ENCODE data around the gene LRRC71.
"Not testable (repeated sequence)": the region's sequence is repeated elsewhere in the genome, so short reads cannot be mapped to it uniquely, and the experiment has no call there.

The LRRC71 gene

DNA sequence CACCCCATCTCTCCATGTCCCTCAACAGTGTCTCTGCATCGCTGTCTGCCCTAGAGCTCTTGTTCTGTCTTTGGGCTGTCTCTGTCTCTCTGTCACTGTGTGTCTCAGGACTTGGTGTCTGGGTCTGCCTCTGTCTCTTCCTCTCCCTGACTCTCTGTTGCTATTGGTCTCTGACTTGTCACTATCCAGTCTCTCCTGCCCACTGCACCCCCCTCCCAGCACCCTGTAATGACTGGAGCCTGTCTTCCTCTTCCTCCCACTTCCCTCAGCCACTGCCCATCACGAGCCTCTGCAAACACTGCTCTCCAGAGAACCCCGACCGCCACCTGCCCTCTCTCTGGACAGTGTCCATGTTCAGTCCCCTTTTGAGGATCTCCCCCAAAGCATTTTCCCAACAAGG lies 14.8 kb upstream of the LRRC71 start:
- no peak for DNase-seq (ENCODE audit: low read depth in 3 of 3)

DNA sequence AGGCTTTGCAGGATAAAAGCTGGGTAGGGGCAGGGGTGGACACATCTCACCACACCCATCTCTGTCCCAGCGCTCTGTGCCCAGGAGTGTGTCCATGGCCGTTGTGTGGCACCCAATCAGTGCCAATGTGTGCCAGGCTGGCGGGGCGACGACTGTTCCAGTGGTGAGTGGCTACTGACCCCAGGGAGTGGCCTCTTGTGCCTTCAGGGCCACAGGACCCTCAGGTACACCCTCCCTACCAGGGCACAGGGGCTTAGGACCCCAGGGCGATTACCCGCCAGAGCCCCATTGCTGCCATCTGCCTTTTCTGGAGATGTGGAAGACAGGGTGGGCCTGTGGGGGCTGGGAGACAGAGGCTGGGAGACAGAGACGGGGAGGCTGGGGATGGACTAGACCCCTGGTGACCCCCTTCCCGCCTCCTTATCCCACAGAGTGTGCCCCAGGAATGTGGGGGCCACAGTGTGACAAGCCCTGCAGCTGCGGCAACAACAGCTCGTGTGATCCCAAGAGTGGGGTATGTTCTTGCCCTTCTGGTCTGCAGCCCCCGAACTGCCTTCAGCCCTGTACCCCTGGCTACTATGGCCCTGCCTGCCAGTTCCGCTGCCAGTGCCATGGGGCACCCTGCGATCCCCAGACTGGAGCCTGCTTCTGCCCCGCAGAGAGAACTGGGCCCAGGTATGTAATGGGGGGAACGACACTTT lies 14.1 kb upstream of the LRRC71 start:
- DNase-seq (ENCODE audit: low read depth in 3 of 3): no peak

DNA sequence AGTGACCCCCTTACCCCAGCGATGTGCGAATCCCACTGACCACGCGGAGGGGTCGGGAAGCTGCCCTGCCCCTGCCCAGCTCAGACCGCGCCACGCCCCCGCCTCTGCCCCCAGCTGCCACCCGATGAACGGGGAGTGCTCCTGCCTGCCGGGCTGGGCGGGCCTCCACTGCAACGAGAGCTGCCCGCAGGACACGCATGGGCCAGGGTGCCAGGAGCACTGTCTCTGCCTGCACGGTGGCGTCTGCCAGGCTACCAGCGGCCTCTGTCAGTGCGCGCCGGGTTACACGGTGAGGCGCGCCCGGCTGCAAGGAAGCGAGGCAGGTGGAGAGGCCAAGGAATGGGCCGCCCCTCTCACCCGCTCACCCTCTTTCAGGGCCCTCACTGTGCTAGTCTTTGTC lies 11.9 kb upstream of the LRRC71 start:
- DNase-seq (ENCODE audit: low read depth in 3 of 3): no peak

DNA sequence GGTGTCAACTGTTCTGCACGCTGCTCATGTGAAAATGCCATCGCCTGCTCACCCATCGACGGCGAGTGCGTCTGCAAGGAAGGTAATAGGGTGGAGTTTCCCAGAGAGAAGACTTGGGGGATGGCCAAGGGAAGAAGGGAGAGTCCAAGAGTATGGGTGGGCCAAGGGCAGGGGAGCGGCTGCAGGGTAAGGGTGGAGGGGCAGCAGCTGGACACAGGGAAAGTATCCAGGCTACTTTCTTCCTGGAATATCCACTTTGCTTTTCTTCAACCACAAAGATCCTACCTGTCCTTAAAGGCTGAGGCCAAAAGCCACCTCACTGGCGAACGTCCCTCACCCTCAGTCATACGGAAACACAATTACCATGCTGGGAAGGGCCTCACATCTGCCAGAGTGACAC lies 11.5 kb upstream of the LRRC71 start:
- no peak for DNase-seq (ENCODE audit: low read depth in 3 of 3)

DNA sequence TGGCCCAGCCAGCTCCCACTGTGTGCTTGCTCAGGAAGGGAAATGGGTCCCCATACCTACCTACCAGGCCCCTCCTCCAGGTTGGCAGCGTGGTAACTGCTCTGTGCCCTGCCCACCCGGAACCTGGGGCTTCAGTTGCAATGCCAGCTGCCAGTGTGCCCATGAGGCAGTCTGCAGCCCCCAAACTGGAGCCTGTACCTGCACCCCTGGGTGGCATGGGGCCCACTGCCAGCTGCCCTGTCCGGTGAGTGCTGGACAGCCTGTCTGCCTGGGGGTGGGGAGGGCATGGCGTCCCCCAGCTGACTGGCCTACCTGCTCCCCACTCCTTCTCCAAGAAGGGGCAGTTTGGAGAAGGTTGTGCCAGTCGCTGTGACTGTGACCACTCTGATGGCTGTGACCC lies 10.8 kb upstream of the LRRC71 start:
- DNase-seq (ENCODE audit: low read depth in 3 of 3): no peak

DNA sequence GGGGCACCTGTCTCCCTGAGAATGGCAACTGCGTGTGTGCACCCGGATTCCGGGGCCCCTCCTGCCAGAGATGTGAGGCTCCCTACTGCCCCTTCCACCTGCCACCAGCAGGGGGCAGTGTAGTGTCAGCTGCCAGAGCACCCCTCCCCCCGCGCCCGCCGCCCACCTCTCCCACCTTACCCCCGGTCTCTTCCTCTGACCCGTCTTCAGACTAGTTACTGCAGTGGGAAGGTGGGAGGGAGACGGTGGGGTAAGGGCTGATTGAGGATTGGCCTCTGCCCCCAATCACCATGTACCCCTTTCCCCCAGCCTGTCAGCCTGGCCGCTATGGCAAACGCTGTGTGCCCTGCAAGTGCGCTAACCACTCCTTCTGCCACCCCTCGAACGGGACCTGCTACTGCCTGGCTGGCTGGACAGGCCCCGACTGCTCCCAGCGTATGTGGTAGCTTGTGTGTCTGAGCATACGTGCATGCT lies 10.1 kb upstream of the LRRC71 start:
- DNase-seq (ENCODE audit: low read depth in 3 of 3): peak in 2 of 3 experiments; percentile 25 to 54

DNA sequence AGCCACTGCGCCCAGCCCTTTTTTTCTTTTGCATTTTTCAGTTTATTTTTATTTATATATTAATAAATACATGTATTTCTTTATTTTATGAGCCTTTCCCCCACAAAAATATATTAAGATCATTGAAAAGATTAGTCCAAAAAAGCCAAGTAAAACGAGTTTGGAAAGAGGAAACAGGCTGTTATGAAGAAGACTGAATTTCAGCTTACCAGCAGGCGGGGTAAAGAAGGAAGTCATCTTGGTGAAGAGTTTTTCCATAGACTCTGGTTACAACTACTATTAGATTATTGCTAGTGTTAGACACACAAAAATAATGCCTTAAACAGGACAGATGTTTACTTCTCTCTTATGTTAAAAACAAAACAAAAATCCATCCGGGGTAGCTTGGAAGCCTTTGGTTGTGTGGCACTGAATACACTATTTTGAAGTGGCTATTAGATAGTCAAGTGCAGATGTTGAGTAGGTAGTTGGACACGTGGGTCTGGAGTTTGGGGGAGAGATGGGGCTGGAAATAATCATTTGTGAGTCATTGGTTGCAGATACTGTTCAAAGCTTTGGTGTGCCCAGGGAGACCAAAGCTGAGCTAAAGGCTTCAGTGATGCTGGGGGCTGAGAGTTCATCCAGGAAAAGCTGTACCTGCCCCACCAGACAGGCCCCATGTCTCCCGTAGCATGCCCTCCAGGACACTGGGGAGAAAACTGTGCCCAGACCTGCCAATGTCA lies 8.7 kb upstream of the LRRC71 start:
- no peak for DNase-seq (ENCODE audit: low read depth in 3 of 3)

DNA sequence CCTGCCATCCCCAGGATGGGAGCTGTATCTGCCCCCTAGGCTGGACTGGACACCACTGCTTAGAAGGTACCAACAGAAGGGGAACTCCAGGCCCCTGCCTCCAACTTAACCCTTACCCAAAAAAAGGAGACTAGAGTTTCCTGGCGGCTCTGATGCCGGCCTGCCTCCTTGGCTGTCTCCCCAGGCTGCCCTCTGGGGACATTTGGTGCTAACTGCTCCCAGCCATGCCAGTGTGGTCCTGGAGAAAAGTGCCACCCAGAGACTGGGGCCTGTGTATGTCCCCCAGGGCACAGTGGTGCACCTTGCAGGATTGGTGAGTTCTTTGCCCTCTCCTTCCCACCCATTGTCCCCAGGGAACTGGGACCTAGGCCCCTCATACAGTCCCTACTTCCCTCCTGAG lies 8.1 kb upstream of the LRRC71 start:
- no peak for DNase-seq (ENCODE audit: low read depth in 3 of 3)

DNA sequence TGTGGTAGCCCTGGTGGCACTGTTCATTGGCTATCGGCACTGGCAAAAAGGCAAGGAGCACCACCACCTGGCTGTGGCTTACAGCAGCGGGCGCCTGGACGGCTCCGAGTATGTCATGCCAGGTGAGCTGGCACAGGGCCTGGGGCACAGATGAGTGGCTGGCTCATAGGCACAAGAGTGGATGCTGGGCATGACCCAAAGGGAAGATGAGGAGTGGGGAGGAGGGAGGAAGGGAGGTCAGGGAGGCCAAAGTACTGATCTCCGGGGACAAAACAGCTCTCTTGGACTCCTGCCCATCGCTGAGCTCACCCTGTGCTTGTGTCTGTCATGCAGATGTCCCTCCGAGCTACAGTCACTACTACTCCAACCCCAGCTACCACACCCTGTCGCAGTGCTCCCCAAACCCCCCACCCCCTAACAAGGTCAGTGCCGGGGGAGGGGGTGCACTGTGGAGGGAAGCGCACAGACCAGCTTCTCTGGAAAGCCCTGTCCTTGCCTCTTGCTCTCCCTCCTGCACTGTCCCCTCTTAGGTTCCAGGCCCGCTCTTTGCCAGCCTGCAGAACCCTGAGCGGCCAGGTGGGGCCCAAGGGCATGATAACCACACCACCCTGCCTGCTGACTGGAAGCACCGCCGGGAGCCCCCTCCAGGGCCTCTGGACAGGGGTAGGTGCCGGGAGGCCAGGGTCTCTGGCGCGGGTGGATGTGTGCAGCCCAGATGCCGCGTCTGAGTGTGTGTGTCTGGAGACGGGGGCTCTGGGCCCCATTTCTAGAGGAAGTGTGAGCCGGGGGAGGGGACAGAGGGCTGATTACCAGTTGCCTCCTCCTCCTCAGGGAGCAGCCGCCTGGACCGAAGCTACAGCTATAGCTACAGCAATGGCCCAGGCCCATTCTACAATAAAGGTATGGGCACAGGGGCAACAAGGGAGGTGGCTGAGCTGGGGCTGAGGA lies 7.3 kb upstream of the LRRC71 start:
- no peak for DNase-seq (ENCODE audit: low read depth in 3 of 3)

DNA sequence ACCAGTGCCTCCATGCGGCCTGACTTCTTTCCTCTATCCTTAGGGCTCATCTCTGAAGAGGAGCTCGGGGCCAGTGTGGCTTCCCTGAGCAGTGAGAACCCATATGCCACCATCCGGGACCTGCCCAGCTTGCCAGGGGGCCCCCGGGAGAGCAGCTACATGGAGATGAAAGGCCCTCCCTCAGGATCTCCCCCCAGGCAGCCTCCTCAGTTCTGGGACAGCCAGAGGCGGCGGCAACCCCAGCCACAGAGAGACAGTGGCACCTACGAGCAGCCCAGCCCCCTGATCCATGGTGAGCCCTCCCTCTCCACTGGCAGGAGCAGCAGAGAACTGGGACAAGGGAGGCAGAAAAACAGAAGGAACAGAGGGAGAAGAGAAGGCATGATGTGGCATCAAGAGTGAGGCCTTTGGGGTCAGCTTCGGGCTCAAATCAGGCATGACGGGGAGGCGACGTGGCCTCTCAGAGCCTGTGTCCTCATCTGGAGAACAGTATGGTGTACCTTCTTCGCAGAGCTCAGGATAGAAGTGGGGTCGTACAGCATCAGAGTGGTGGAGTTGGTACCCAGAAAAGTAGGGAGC lies 6.5 kb upstream of the LRRC71 start:
- DNase-seq (ENCODE audit: low read depth in 3 of 3): no peak

DNA sequence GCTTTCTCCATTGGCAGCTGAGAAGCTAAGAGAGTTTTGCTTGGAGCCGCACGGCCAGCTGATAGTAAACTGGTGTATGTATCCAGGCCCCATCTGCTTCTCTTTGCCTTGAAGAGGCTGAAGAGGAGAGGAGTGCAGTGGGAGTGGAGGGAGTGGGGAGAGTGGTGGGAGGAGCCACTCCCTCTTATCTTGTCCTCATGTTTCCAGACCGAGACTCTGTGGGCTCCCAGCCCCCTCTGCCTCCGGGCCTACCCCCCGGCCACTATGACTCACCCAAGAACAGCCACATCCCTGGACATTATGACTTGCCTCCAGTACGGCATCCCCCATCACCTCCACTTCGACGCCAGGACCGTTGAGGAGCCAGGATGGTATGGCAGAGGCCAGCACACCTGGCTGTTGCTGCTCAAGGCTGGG lies 6.0 kb upstream of the LRRC71 start:
- DNase-seq (ENCODE audit: low read depth in 3 of 3): no peak

DNA sequence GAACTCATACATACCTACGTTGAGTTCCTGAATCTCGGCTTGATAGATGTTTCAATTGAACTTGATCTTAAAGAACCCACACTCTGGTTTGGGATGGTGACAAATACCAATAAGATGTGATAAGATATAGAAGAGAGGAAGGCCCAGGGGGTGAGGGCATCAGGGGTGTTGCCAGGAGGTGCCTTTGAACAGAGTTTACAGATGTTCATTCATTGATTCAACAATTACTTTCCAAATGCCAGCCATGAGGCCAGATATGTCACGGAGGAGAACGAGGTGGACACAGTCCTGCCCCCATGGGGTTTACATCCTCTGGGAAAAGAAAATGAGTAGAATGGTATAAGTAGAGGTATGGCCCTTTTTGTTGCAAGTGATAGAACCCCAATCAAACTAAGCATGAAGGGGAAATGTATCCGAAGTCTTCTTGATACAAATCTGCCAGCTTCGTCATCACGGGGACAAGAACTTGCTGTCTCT lies 659 bp downstream of the LRRC71 start:
- DNase-seq (ENCODE audit: low read depth in 3 of 3): no peak

DNA sequence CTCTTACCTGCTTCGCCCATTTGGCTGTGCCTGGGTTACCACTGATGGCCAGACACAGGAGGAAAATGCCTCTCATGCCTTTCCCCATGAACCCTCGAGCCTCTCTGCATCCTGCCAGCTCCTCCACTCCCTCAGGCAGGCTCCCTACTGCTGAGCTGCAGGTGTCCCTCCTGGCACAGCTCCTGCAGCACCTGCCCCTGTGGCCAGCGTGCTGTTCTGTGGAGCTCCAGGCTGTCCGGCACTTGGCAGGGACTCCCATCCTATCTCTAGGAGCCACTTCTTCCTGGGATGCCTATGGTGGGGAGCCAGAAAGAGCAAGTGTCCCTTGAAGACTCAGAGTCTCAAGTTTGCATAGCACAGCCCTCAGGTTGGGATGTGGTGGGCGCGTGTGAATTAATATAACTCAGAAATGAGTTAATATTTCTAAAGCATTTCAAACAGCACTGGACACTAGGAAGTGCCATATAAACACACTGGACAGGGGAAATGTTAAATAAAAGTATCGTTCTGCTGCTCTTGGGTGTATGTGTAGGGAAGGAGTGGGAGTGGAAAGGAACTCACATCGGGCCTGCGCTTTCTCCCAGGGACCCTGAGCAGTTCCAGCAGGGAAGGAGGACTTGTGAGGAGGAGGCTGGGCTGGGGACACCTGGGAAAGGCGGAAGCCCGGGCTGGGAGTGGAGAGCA lies 2.7 kb downstream of the LRRC71 start:
- no peak for DNase-seq (ENCODE audit: low read depth in 3 of 3)

DNA sequence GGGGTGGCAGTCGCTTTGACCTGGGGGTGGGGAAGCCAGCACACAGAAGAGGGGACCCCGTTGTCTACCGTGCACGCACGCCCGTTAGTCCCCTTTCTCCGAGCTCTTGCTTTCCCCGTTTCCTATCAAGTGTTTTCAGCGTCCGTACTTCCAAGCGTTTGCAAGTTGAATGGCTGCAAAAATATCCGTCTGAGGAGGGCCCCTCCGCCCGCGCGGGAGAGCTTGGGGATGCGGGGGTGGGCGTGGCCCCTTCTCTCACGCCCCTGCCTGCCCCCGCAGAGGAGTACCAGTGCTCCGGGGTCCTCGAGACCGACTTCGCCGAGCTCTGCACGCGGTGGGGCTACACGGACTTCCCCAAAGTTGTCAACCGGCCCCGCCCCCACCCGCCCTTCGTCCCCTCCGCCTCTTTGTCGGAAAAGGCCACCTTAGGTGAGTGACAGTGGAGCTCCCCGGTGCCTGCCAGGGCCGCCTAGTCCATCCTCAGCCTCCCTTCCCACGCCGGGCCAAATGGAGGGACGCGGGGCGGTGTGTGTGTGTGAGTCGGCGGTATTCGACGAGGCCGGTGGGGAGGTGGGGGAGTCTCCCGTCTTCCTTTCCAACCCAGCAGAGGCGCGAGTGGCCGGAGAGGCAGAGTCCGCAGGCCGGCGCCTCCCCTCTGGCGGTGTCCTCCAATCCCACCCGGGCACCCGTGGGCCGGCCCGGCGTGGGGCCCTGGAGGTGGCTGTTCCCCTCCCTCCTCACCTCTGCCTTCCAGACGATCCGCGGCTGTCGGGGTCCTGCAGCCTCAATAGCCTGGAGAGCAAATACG lies 3.4 kb downstream of the LRRC71 start:
- DNase-seq (ENCODE audit: low read depth in 3 of 3): no peak

DNA sequence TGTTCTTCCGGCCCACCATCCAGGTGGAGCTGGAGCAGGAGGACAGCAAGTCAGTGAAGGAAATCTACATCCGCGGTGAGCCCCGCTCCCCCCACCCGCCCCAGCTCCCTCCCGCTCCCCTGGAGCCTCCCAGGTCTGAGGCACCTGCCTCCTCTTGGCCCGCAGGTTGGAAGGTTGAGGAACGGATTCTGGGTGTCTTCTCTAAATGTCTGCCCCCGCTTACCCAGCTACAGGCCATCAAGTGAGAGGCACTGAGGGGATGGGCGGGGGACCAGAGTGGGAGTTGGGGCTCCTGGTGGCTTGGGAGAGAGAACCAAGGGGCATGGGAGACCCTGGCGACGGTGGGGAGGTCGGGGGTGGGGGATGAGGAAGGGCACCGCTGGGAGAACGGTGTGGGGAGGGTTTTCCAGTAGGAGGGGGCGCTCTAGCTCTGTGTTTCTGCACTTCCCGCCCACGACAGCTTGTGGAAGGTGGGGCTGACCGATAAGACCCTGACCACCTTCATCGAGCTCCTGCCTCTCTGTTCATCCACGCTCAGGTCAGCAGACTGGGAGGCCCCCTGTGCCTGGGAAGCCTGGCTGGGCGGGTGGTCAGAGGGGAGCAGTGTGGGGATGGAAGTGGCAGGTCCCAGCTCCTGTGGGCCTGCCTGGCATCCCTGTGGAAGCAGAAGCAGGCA lies 4.2 kb downstream of the LRRC71 start:
- no peak for DNase-seq (ENCODE audit: low read depth in 3 of 3)

DNA sequence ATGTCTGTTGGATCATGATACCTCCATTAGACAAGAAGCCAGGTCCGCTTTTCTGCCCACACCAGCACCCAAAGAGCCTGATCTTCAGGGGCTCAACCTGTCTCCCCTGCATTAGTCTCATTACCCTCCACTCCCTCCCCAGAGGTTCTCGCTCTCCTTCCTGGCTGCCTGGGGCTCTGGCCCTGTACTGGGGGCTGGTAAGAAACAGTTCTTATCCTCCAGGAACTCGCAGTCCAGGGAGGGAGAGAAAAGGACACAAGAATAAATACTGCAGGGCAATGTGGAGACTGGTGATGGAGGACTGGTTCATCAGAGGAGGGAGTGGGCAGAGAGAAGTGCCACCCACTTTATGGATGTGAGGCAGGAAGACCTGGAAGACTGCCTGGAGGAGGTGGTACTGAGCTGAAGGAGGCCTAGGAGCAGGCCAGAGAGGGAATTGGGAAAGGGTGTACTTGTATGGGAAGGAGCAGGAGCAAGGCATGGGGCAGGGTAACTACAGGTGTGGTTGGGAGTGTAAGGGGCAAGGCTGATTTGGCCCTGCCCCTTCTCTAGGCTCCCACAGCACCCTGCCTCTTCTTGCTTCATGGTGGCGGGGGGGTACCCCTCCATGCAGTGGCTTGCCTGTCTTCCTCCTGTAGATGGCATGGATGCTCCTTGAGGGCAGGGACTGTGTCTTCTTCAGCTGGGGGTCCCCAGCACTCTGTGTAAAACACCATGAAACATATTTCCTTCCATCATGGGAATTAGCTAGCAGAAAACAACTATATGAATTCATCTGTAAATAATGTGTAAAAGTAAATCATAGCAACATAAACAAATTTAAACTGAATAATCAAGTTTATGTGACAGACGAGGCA lies 5.0 kb downstream of the LRRC71 start:
- no peak for DNase-seq (ENCODE audit: low read depth in 3 of 3)

DNA sequence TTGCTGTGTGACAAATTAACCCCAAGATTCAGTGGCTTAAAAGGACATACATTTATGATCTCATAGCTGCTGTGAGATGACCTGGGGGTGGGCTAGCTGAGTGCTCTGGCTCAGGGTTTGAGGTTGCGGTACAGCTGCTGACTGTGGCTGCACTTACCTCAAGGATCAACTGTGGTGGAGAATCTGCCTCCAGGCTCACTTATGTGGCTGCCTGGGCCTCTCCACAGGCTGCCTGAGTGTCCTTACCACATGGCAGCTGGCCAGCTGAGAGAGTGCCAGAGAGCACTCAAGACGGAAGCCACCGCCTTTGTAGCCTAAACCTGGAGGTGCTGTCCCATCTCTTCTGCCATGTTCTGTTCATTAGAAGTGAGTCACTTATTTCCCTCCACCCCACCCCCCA lies 5.7 kb downstream of the LRRC71 start:
- peak in 1 of 3 experiments; percentile 58 for DNase-seq (ENCODE audit: low read depth in 3 of 3)

DNA sequence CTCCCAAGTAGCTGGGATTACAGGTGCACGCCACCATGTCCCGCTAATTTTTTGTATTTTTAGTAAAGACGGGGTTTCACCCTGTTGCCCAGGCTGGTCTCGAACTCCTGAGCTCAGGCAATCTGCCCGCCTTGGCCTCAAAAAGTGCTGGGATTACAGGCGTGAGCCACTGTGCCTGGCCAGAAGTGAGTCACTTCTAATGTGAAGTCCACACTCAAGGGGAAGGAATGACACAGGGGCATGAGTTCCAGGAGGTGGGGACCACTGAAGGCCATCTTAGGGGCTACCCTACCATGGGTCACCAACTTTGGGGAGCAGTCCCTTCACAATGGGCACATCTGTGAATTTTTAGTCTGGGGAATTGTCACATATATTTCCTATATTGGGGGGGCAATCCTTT lies 6.3 kb downstream of the LRRC71 start:
- DNase-seq (ENCODE audit: low read depth in 3 of 3): not testable (repeated sequence)
